Posterior cingulate gyrus (tissue), 11 donors: ENCODE measurements around the gene PAXIP1.

Source experiments
- DNase-seq, 10 donors: peaks; one replicate each; pipeline versions ENCODE4 v3.0.0 to v3.0.0-alpha.2; 2020 to 2021; ENCODE audit warnings: mixed read lengths in 3 of 10
- intact Hi-C: fragments of 100-400 bp; cut with DNase I; formaldehyde crosslinking; loops from one replicate; pipeline ENCODE4 v1.15.1; 2023

PAXIP1 gene

GRCh38 chr7:154996756-154997155, 6.2 kb downstream of the PAXIP1 start:
- DNase-seq, result no peak
- intact Hi-C loops, result no loop called here

- intact Hi-C loops, result no loop called here
Measured at GRCh38 chr7:154996101-154996500, 6.8 kb downstream of the PAXIP1 start.

GRCh38 chr7:154994996-154995395, 7.9 kb downstream of the PAXIP1 start:
- intact Hi-C loops, result no loop called here
- DNase-seq, result no peak

More at GRCh38 chr7:154996101-154996500, 6.8 kb downstream of the PAXIP1 start:
- no peak for DNase-seq

- DNase-seq, result no peak
- intact Hi-C loops, result no loop called here
Measured at GRCh38 chr7:154990964-154991540, 11.9 kb downstream of the PAXIP1 start.

- no peak for DNase-seq
- intact Hi-C loops, result no loop called here
Measured at GRCh38 chr7:154987571-154987970, 15.4 kb downstream of the PAXIP1 start.

- intact Hi-C loops, result no loop called here
- no peak for DNase-seq
Measured at GRCh38 chr7:154986200-154986945, 16.6 kb downstream of the PAXIP1 start.

GRCh38 chr7:154985230-154985629, 17.7 kb downstream of the PAXIP1 start:
- intact Hi-C loops, result no loop called here
- no peak for DNase-seq

- no peak for DNase-seq
- intact Hi-C loops, result no loop called here
Measured at GRCh38 chr7:154984601-154985188, 18.2 kb downstream of the PAXIP1 start.

GRCh38 chr7:154978017-154978416, 24.9 kb downstream of the PAXIP1 start:
- intact Hi-C loops, result no loop called here
- no peak for DNase-seq

- DNase-seq, result no peak
- intact Hi-C loops, result no loop called here
Measured at GRCh38 chr7:154977250-154977649, 25.7 kb downstream of the PAXIP1 start.

- DNase-seq, result no peak
Measured at GRCh38 chr7:154976844-154977243, 26.1 kb downstream of the PAXIP1 start.

GRCh38 chr7:154975984-154976383, 26.9 kb downstream of the PAXIP1 start:
- DNase-seq, result no peak
- intact Hi-C loops, result no loop called here

More at GRCh38 chr7:154976844-154977243, 26.1 kb downstream of the PAXIP1 start:
- intact Hi-C loops, result no loop called here

- intact Hi-C loops, result no loop called here
- DNase-seq, result no peak
Measured at GRCh38 chr7:154973381-154973780, 29.5 kb downstream of the PAXIP1 start.

- intact Hi-C loops, result no loop called here
- DNase-seq, result peak in 3 of 10 donors; percentile 35 to 88 (median 74)
Measured at GRCh38 chr7:154968336-154969001, 34.5 kb downstream of the PAXIP1 start.

- intact Hi-C loops, result no loop called here
- no peak for DNase-seq
Measured at GRCh38 chr7:154967401-154967955, 35.4 kb downstream of the PAXIP1 start.

- DNase-seq, result no peak
- intact Hi-C loops, result no loop called here
Measured at GRCh38 chr7:154965014-154965413, 37.9 kb downstream of the PAXIP1 start.

GRCh38 chr7:154960063-154960790, 42.7 kb downstream of the PAXIP1 start:
- intact Hi-C loops, result no loop called here
- peak in 3 of 10 donors; percentile 15 to 59 (median 42) for DNase-seq

GRCh38 chr7:154956427-154956826, 46.5 kb downstream of the PAXIP1 start:
- intact Hi-C loops, result no loop called here

GRCh38 chr7:154953006-154953684, 49.8 kb downstream of the PAXIP1 start:
- peak in 4 of 10 donors; percentile 23 to 86 (median 35) for DNase-seq

More at GRCh38 chr7:154956427-154956826, 46.5 kb downstream of the PAXIP1 start:
- no peak for DNase-seq

GRCh38 chr7:154950960-154951359, 52.0 kb downstream of the PAXIP1 start:
- intact Hi-C loops, result no loop called here
- no peak for DNase-seq

More at GRCh38 chr7:154953006-154953684, 49.8 kb downstream of the PAXIP1 start:
- intact Hi-C loops, result no loop called here
